MM.1S (cell line): ENCODE results near the gene ARHGAP8.

ENCODE experiments used
- DNase-seq: peaks from one replicate; pipeline ENCODE4 v3.0.0-alpha.2; 2015
- H2AFZ ChIP-seq: fragments of 300-600 bp; sonication (generic); 2 replicates; pipeline ENCODE4 v1.6.0; 2016; ENCODE audit warnings: antibody characterized with exemption, low read length
- H3F3A ChIP-seq: fragments of 300-600 bp; sonication (generic); 2 replicates; pipeline ENCODE4 v1.6.1; 2016; ENCODE audit warnings: mild to moderate bottlenecking, antibody characterized with exemption, low read length, moderate library complexity, mixed read lengths; ENCODE audit not compliant: insufficient read depth
- H3K27ac ChIP-seq: fragments of 300-600 bp; sonication (generic); 2 replicates; pipeline ENCODE4 v1.5.1; 2016; ENCODE audit warnings: mild to moderate bottlenecking, low read length
- H3K27me3 ChIP-seq: fragments of 300-600 bp; sonication (generic); replicated peaks from 2 replicates; pipeline ENCODE4 v1.6.0; 2016; ENCODE audit warnings: low read length; ENCODE audit not compliant: insufficient read depth
- H3K36me3 ChIP-seq: fragments of 300-600 bp; sonication (generic); replicated peaks from 2 replicates; pipeline ENCODE4 v1.6.1; 2016; ENCODE audit warnings: mild to moderate bottlenecking, low read length, mixed read lengths; ENCODE audit not compliant: insufficient read depth
- H3K4me1 ChIP-seq: fragments of 300-600 bp; sonication (generic); 2 replicates; pipeline ENCODE4 v1.6.1; 2016; ENCODE audit warnings: low read length, mixed read lengths
- H3K4me2 ChIP-seq: fragments of 300-600 bp; sonication (generic); 2 replicates; pipeline ENCODE4 v1.6.0; 2016; ENCODE audit warnings: low read depth, low read length
- H3K4me3 ChIP-seq: fragments of 300-600 bp; sonication (generic); 2 replicates; pipeline ENCODE4 v1.5.1; 2016; ENCODE audit warnings: low read length, mixed read lengths
- H3K79me2 ChIP-seq: fragments of 300-600 bp; sonication (generic); 2 replicates; pipeline ENCODE4 v1.6.1; 2016; ENCODE audit warnings: mixed run types, low read length, mixed read lengths
- H3K9ac ChIP-seq: fragments of 300-600 bp; sonication (generic); 2 replicates; pipeline ENCODE4 v1.6.1; 2016; ENCODE audit warnings: low read length, mixed read lengths
- H3K9me2 ChIP-seq: fragments of 300-600 bp; sonication (generic); replicated peaks from 2 replicates; pipeline ENCODE4 v1.6.1; 2016; ENCODE audit warnings: mild to moderate bottlenecking, low read length, mixed read lengths; ENCODE audit not compliant: insufficient read depth
- H3K9me3 ChIP-seq: fragments of 300-600 bp; sonication (generic); replicated peaks from 2 replicates; pipeline ENCODE4 v1.6.1; 2016; ENCODE audit warnings: mild to moderate bottlenecking, low read length, mixed read lengths; ENCODE audit not compliant: insufficient read depth
- H4K20me1 ChIP-seq: fragments of 300-600 bp; sonication (generic); 2 replicates; pipeline ENCODE4 v1.6.1; 2016; ENCODE audit warnings: mild to moderate bottlenecking, low read length, moderate library complexity, mixed read lengths; ENCODE audit not compliant: insufficient read depth
- EZH2 ChIP-seq: fragments of 300-600 bp; sonication (generic); optimal IDR thresholded peaks from 2 replicates; pipeline ENCODE3; 2017; ENCODE audit warnings: low read depth, mild to moderate bottlenecking, antibody characterized with exemption, low read length, mixed read lengths
- EZH2phosphoT487 ChIP-seq: fragments of 300-600 bp; sonication (generic); IDR thresholded peaks from 2 replicates; pipeline ENCODE4 v1.6.1; 2018; ENCODE audit warnings: antibody characterized with exemption, low read length
- TF ChIP-seq, protein P1 (sequence below): fragments of 300-600 bp; sonication (generic); IDR thresholded peaks from 2 replicates; pipeline ENCODE4 v1.5.1; 2016; ENCODE audit warnings: antibody characterized with exemption, low read length, mixed read lengths

ARHGAP8 gene

DNA sequence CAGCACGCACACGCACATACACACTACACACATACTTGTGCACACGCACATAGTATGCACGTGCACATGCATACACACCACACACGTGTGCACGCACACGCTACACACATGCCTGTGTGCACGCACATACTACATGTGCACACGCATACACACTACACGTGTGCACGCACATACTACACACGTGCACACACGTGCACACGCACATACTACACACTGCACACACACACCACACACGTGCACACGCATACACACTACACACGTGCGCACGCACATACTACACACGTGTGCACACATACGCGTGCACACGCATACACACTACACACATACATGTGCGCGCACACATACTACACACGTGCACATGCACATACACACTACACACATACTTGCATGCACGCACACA, 19.7 kb upstream of the ARHGAP8 start:
- Histone ChIP-seq H3K4me2 (no peak overlapping the region), H3K9me2 (no peaks in the 10 kb centered on the region), H3K9ac (no peak overlapping the region), H3F3A (no peaks in the 10 kb centered on the region), H3K4me3 (no peak overlapping the region), H4K20me1 (no peaks in the 10 kb centered on the region), H3K36me3 (no peaks in the 10 kb centered on the region), H3K79me2 (no peaks in the 10 kb centered on the region), H3K9me3 (no peaks in the 10 kb centered on the region), H3K4me1 (no peaks in the 10 kb centered on the region), H3K27ac (no peak overlapping the region), H3K27me3 (peaks cover 68% of the 10 kb centered on the region), H2AFZ (no peak overlapping the region)
- TF ChIP-seq, protein P1, sequence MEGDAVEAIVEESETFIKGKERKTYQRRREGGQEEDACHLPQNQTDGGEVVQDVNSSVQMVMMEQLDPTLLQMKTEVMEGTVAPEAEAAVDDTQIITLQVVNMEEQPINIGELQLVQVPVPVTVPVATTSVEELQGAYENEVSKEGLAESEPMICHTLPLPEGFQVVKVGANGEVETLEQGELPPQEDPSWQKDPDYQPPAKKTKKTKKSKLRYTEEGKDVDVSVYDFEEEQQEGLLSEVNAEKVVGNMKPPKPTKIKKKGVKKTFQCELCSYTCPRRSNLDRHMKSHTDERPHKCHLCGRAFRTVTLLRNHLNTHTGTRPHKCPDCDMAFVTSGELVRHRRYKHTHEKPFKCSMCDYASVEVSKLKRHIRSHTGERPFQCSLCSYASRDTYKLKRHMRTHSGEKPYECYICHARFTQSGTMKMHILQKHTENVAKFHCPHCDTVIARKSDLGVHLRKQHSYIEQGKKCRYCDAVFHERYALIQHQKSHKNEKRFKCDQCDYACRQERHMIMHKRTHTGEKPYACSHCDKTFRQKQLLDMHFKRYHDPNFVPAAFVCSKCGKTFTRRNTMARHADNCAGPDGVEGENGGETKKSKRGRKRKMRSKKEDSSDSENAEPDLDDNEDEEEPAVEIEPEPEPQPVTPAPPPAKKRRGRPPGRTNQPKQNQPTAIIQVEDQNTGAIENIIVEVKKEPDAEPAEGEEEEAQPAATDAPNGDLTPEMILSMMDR = no peak
- TF ChIP-seq EZH2 (no peak), EZH2phosphoT487 (no peak)
- no peak for DNase-seq

DNA sequence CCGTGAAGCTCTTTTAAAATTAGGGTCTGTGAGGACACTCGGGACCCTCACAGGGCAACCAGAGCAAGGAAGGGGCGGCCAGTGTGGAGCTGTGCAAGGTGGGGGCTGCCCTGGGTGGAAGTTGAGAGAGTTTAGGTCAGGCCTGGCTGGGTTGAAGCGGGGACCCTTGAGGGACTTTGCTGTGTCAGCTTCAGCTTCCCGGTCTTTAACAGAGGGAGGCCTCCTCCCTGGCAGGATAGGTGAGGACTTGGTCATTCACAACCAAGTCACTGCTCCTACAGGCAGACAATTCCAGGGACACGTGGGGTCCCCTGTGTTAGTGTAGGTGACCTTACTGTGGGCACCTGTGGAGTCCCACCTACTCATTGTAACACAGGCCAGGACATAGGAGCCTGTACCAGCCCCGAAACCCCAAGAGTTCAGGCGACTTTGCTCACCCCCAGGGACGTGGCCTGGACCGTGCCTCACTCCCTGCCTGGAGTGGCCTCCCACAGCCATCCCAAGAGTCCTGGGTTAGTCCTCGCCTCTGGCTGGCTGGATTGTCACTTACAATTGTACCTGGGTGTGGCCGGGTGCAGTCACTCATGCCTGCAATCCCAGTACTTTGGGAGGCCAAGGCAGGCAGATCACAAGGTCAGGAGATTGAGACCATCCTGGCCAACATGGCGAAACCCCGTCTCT, 18.8 kb upstream of the ARHGAP8 start:
- TF ChIP-seq, protein P1 = no peak
- TF ChIP-seq EZH2phosphoT487 (no peak), EZH2 (no peak)
- Histone ChIP-seq H3K36me3 (no peaks in the 10 kb centered on the region), H3K4me1 (no peaks in the 10 kb centered on the region), H3K4me2 (no peak overlapping the region), H3K79me2 (no peaks in the 10 kb centered on the region), H4K20me1 (no peaks in the 10 kb centered on the region), H3K27ac (no peak overlapping the region), H3K9ac (no peak overlapping the region), H3K27me3 (peaks cover 69% of the 10 kb centered on the region), H3F3A (no peaks in the 10 kb centered on the region), H3K9me3 (no peaks in the 10 kb centered on the region), H3K4me3 (no peak overlapping the region), H3K9me2 (no peaks in the 10 kb centered on the region), H2AFZ (no peak overlapping the region)
- no peak for DNase-seq

DNA sequence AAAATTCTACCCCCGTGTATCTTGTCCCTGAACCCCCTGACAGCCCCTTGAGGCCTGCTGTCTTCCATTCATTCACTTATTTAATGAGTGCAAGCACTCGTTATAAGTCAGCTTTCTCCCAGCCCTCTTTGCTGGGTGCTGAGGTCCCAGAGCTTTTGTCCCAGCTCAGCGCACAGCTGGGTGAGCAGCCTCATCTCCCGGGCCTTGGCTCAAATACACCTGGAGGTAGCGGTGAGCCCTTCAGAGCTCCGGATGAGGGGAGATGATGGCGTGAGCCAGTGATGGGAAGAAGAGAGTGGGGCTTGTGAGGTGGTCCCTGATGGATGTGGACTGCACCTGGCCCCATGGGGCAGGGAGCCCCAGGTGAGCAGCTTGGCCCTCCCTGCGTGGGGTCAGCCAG, 18.1 kb upstream of the ARHGAP8 start:
- Histone ChIP-seq H3K9me3 (no peaks in the 10 kb centered on the region), H3K79me2 (no peaks in the 10 kb centered on the region), H3K4me1 (no peaks in the 10 kb centered on the region), H4K20me1 (no peaks in the 10 kb centered on the region), H3K27me3 (peaks cover 67% of the 10 kb centered on the region), H3K4me2 (no peak overlapping the region), H3K4me3 (no peak overlapping the region), H3K9ac (no peak overlapping the region), H3K36me3 (no peaks in the 10 kb centered on the region), H2AFZ (no peak overlapping the region), H3F3A (no peaks in the 10 kb centered on the region), H3K9me2 (no peaks in the 10 kb centered on the region), H3K27ac (no peak overlapping the region)
- no peak for DNase-seq
- TF ChIP-seq EZH2phosphoT487 = no peak

DNA sequence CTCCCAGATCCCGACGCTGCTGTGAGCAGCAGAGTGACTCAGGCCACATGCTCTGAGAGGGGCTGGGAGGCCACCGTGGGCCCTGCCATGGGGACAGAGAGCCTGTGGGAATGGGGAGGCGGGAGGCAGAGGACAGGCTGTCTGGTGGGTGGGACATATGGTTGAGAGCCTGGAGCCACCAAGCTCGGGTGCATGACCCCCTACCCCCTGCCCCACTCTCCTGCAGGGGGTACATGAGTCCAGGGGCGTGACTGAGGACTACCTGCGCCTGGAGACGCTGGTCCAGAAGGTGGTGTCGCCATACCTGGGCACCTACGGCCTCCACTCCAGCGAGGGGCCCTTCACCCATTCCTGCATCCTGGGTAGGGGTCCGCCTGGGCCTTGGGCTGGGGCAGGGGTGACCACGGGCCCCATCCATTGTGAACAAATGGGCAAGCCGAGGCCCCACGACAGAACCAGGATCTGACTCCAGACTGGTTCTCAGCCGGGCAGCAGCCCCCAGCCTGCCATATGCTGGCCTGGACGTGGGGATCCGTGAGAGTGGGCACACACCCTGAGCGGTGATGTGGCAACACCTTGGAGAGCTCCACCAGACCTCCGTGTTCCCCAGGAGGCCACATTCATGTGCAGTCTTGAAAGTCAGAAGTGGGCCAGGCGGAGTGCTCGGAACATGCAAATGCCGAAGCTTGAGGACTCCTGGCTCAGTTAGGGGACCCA, 17.4 kb upstream of the ARHGAP8 start:
- H3K4me3 ChIP-seq = no peak overlapping the region
- H3K36me3 ChIP-seq = no peaks in the 10 kb centered on the region
- no peak overlapping the region for H2AFZ ChIP-seq
- no peaks in the 10 kb centered on the region for H3F3A ChIP-seq
- no peaks in the 10 kb centered on the region for H3K79me2 ChIP-seq
- H3K27ac ChIP-seq = no peak overlapping the region
- H3K9me3 ChIP-seq = no peaks in the 10 kb centered on the region
- H3K9ac ChIP-seq = no peak overlapping the region
- H3K9me2 ChIP-seq = no peaks in the 10 kb centered on the region
- no peak overlapping the region for H3K4me2 ChIP-seq
- TF ChIP-seq EZH2phosphoT487 (no peak), EZH2 (no peak)
- TF ChIP-seq, protein P1 = no peak
- H3K27me3 ChIP-seq = peaks cover 61% of the 10 kb centered on the region
- no peak for DNase-seq
- no peaks in the 10 kb centered on the region for H4K20me1 ChIP-seq
- no peaks in the 10 kb centered on the region for H3K4me1 ChIP-seq
